Fibroblast of skin of left biceps (primary cell): ENCODE data around the gene FNDC3B.
"Not testable (repeated sequence)": the region's sequence is repeated elsewhere in the genome, so short reads cannot be mapped to it uniquely, and the experiment has no call there.

Source experiments
- DNase-seq, 2 experiments: peaks; one replicate each; pipeline ENCODE4 v3.0.0-alpha.2; 2013; ENCODE audit warnings: low read depth in 2 of 2

The FNDC3B gene

DNA sequence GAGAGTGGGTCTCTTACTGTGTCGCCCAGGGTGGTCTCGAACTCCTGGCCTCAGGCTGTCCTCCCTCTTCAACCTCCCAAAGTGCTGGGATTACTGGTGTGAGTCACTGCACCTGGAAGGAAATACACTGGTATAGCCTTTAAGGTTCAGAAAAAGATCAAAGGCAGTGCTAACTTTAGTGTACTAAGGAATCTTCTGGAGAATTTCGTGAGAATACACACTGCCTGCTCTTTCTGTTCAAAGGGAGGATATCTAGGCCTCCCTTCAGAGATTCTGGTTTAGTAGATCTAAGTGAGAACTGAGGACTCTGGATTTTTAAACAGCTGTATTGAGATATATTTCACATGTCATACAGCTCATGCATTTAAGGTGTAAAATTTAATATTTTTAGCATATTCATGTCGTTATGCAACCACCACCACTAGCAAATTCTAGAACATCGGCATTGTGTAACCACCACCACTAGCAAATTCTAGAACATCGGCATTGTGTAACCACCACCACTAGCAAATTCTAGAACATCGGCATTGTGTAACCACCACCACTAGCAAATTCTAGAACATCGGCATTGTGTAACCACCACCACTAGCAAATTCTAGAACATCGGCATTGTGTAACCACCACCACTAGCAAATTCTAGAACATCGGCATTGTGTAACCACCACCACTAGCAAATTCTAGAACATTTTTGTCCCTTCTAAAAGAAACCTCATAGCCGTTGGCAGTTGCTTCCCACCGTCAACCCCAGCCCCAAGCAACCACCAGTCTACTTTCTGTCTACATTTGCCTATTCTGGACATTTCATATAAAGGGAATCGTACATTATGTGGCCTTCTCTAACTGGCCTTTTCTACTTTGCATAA is 54.4 kb downstream of the FNDC3B start:
- not testable (repeated sequence) for DNase-seq

DNA sequence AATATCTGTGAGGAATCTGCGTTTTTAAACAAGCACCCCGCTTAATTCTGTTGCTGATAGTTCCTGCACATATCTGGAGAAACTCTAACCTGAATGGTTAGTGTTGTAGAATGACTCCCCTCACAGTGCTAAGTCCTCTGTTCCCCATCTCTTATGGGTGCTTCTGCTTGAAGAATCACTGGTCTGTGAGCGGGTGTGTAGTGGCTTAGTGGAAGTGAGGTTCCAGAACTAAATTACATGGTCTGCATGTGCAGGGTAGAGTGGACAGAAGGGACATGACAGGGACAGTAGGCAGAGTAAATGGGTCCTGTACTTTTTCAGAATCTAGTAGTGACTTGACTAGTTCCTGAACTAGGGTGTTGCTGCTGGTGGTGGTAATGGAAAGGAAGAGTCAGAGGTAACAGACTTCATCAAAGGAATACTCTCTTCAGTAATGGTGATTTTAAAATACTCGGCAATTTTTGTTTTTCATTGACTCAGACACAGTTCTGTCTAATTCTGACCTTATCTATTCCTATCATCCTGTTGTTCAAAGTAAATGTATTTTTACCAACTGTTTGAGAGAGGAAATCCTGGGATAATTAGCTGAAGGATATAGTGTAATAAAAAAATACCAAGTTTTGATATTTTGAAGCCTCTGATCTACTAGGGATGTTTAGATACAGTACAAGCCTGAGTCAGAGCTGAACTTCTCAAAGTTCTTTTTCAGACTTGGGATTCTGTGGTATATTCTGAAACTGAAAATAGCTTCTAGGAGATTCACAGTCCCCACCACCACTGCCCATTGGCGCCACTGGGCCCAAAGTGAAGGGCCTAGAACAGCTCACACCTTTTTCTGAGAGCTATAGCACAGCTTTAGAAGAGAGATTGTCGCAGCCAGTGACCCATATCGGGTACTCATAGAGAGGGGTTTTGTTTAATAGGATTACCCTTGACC is 55.5 kb downstream of the FNDC3B start:
- DNase-seq: no peak

DNA sequence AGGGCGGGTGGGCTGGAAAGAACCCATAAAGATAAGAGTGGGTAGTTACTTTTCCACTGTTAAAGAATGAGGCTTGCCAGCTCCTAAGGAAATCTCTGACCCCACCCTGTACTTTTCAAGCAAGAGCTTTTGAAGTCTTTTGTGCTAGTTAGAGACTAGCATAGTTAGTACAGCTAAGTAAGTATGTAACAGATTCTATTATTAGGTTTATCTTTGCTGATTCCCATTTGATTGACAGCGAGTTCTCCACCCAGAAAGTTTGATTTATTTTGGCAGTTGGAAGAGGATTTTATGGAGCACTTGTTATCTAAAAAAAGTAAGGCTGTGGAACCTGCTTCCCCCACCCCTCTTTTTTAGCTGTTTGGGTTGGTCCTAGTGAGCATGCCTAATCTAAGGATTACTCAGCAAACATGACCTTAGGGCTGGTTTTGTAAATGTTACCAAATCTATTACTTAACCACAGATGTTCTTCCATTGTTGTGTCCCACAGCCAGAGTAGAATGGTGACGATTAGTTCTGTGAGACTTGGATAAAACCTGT is 57.6 kb downstream of the FNDC3B start:
- no peak for DNase-seq

DNA sequence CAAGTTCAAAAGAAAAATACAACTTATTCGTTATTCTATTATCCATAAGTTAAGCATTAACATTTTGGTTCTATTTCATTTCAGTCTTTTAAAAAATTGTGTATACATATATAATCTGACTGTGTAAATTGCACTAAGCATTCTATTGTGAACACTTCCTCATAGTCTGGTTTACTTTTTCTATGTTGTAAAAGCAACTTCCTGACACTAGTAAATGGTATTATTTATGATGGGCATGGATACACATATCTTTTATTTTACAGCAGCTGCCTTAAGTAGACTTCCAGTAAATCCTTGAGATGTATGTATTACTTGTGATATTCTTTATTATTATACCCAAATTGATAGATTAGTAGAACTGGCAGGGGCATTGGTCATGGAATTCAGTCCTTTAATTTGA is 58.2 kb downstream of the FNDC3B start:
- DNase-seq: no peak

DNA sequence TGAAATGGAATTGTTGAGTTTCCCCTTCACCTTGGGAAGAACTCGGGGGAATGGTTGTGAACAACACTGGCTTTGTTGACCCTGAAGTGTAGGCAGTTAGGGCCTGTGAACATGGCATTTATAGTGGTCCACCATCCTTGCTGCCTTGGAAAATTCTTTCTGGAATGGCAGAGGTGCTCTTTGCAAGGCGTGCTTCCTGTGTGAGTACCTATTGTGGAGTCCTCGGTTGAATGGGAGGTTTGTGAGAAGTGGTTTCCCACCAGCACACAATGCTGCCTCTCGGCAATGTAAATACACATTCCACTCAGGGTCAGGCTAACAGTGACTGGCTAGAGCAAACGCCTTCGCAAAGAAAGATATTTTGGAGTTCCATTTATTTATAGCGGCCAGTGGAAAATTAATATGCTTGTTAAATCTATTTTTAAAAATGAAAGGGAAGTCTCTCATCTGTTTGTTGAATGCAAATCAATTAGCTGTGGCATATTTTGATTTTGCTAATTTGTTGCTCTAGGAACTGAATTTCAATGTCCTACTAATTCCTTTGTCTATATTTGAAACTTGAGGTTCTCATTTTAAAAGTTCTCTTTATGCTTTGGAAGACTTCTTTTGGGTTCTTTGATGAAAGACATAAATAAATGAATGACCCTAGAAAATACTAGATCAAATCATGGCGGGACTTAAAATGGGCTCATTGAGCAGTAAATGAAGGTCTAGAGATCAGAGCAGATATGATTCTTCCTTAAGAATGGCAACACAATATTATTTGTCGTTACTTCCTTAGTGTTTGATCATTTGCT is 59.5 kb downstream of the FNDC3B start:
- DNase-seq: no peak

DNA sequence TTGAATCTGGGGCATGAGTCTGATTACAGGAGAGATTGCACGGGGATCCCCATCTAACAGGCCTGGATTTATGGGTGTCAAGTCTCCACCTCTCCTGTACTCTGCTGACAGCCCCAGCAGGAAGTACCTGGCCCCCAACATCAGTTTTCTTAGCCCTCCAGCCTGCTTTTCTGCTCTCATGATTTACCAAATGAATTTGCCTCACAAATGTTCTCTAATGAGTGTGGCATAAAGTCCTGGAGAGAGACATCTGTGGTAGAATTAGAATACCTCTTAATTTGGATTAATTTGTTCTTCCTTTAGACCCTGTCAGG is 60.1 kb downstream of the FNDC3B start:
- DNase-seq: no peak

DNA sequence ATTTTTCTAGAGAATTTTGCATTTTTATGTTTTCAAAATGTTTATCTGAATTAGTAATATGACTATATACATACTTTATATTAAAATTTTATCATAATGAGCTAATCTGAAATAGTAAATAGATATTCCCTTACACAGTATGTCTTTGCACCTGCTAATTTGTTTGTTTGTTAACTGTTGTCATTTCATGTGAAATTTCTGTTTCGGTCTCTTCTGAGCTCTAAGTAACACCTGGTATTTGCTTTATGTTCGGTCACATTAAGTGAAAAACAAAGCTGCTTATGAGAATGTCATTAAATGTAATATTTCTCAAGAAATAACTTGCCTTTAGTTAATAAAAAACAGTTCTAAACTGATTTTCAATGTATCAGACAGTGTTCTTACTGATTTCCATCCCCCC is 61.1 kb downstream of the FNDC3B start:
- no peak for DNase-seq

DNA sequence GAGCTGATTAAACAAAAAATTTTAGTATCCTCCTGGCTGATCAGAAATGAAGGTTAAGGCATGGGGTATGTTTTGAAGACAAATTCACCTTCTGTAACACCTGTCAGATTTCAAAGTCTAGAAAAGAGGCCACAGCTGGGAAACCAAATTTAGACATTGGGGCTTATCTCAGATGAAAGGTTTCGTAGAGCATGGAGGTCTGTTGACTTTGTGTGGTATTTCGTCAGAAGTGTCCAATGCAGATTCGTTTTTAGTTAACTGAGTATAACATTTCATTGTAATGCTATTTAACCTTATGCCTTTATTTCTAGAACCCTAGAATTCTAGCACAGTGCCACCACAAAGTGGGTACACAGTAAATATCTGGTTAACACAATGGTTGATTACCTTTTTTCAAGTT is 61.7 kb downstream of the FNDC3B start:
- no peak for DNase-seq

DNA sequence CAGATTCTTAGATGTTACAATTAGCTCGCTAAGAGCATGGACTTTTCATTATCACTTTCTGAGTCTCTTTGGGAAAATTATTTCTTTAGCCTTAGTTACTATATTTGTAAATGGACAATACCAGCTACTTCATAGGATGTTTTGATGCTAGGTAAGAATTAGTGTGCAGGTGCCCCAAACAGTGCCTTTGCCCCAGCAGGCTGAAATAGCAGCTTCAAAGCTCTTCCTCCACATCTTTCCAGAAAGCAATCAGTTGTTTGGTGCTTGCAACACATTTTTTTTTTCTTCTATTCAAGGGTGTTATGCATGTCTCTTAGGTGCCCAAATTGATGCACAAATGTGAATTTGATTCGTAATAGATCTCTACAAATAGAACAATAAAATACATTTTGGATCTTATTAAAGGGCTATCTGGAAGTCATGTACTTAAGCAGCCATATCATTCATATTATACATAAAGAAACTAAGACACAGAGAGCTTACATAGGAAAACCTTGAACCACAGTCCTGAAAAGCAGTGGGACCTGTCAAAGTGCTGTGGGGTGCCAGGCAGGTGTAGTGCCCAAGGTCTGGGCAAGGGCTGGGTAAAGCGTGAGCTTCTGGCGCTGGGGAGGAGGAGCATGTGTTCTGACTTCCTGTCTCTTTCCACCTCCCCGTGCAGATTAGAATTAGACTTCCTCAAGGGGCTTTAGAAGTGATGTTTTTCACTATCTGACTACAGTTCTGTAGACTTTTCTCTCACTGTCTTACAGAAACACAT is 62.9 kb downstream of the FNDC3B start:
- no peak for DNase-seq

DNA sequence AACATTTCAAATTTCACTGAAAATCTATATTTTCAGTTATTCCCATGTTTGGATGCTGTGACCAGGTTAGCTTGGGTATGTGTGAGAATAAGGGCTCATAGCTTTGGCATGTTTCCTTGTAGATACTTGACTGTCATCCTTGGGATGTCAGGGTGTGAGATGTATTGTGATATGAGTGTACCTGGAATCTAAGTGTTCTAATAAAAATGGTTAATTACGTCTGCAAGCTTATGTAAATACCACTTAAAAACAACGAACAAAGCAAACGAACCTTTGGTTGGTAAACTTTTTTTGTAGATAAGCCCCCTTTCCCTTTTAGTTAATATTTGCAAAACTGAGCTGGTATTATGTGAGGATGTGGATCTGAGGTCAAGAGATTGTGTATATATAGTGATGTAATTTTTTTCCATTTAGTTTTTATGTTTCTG is 63.5 kb downstream of the FNDC3B start:
- DNase-seq: no peak

DNA sequence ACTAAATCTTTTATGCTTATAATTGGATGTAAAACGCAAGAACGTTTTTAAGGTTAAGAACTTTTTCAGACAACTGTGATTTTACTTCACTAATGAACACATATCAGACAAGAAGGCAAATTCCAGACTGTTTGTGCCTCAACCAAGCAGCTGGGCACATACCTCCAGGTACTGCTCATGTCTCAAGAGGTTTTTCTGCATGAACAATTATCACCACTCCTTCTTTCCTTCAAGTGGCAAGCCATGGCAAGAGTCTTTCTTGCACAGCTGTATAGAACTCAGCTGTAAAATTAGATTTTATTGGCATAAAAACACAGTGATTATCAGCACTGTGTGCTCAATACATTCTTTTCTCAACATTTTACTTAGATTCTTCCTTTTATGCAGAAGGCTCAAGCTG is 64.3 kb downstream of the FNDC3B start:
- DNase-seq: no peak

DNA sequence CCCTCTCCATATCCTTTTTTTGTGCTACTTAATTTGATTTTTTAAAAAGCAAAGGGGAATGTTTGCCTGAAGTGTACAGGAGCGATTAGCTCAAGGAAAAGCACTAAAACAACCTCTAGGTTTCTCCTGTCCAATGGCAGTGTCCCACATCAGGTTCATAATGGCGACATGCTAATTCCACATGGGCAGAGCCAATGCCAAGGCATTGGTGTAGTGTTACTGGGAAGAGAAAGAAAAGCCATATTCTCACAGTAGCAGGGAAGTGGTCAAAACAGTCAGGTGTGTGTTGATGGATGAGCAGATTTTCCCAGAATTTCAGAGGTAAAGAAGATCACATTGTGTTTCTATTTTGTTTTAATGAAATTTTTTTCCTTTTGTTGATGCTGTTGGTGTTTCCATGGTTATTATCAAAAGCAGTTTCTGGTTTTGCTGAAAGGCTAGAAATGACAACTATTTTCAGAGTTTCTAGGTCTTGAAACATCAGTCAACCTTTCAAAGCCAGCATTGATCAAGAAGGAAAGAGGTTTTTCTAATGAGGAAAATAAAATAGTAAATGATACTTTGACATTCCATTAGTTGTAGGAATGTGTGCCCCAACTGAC is 65.2 kb downstream of the FNDC3B start:
- no peak for DNase-seq

DNA sequence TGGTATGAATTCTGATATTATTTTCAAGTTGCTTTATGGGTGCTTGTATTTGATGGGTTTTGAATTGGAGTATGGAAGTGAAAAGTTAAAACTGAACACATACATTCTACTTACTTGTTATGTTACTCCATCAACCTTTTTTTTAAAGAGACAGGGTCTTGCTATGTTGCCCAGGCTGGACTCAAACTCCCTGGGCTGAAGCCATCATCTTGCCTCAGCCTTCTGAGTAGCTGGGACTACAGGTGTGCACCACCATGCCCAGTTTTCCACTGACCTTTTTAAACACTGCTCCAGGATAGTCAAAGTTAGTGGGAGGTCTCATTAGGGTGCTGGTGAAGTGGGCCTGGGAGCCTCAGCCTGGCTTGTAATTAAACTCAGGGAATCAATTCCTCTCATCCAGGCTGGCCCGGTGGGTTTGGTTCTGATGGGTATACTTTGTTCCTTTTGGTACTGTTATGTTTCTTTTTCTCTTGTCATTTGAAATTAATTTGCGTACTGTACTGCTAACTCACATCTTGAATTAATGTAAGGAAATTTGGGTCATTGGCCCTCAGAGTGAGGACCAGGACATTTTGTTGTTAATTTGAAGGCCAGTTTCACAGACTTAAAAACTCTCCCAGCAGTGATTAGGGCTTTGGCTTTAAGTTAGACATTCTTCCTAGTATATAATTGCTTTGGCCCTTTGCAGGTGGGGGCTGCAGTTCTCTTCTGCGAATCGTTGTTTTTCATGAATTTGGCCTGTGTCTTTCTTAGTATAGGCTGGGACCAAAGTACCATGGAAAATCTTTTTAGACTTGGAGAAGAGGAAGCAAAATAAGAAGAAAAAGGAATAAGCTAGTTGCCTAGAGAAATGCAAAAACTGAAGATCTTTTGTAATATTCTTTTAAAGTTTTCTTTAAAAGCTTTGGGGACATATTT is 66.9 kb downstream of the FNDC3B start:
- DNase-seq: no peak

DNA sequence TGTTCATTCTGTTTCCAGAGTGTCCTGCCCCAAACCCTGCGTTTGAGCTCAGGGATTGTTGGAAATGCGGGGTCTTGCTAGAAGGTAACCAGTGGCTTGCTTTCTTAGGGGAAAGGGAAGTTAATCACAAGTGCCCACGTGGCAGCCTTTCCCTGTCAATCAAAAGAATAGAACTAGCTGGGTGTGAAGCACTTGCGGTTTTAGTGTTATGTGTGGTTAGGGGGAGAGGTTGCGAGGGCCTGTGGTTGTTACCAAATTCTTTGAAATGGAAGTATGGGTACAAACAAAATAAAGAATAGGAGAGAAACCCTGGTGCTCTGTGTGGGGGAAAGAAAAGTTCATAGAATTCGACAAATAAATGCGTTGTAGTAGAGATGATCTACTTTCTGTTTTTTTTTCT is 67.6 kb downstream of the FNDC3B start:
- no peak for DNase-seq

DNA sequence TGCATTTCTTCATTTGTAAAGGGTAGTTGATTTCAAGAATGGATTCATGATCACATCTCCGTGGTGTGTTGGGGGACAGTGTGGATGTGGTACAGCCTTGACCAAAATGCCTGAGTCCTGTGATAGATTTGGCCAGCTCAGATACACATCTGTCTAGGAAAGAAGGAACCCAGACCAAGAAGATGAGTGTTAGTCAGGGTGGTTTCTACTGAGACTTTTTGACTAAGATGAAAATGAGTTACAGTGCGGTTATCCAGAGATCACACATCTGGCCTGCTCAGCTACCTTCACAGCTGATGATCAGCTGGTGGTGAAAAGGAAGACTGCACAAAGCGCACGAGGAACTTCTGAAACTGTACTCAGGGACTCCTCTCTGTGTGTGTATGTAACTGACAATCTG is 68.0 kb downstream of the FNDC3B start:
- no peak for DNase-seq

DNA sequence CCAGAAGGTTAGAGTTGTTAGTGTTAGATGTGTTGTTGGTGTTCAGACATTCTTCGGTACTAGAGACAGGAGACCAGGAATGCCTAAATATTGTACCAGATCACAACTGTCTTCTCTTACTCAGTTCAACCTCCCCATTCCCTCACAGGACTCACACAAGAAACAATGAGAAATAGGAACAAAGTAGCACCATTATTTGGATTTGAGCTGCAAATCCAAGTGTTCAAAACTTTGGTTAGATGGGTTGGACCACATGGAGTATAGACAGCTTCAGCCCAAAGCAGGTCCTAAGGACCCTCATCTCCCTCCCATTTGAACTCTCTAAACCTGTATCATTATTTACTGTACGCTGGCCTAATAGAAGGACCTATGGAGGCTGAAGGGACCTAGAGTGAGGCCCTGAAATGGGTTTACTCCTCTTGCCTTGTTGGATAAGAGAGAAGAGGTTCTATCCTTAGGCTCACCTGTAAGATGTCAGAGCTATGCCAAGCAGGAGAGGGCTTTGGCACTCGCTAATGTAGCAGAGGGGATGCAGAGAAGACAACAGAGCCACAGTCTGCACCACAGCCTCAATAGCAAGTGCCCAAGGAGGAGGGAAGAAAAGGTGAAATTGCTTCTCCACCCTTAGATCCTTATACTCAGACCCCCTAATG is 70.9 kb downstream of the FNDC3B start:
- DNase-seq: no peak

DNA sequence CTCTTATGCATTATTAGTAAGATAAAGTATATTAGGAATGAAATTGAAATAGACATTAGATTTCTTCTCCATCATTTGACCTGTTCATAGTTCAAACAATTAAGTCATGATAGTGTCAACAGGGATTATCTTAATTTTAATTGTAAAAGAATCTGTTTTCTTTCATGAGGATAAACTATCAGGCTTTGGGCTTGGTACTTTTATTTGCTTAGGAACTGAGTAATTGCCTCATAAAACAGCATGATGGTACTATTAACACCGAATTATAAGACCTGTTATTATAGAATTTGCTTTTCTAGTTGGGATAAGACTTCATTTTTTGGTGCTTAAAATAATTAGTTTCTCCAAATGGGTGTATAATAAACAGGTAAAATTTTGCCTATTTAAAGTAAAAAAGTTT is 71.8 kb downstream of the FNDC3B start:
- DNase-seq: no peak

DNA sequence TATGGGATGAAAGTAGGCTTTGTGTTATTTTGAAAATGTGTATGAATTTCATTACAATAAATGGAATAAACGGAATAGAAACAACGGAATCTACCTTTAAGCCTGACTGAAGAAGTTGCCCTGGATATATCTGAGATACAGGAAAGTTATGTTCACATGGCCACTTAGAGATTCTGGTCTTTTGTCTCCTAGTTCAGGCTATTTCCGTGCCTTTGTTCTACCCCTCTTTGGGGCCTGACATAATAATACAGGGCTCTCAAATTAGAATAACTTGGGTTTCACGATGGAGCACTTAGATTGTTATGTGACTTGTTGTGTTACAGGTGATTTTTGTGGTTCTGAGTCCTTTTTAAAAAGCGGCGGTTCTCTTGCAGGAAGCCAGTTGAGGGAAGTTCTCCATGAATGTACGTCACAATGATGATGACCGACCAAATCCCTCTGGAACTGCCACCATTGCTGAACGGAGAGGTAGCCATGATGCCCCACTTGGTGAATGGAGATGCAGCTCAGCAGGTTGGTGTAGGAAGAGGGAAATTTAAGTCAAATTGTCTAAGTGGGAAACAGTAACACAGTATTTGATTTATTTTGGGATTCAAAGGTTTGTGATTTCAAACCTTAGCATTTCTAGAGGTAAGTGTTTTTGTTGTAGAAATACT is 72.8 kb downstream of the FNDC3B start:
- no peak for DNase-seq

DNA sequence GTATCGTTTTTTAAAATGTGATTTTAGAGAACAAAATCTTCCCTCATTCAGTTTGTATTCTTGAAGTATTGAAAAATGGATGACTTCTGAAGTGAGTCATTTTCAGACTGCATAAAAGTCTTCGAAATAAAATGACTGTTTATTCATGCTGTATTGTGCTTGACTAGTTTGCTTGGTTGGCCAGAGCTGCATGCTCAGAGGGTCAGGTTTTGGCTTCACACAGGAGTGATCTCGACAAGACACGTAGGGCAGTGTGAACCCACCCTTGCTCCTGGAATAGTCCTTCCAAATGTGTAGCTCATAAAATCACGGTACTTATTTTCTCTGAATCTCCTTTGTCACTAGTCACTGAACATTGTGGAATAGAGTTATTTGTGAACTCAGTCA is 73.3 kb downstream of the FNDC3B start:
- no peak for DNase-seq
